ENCODE results near the gene PDE3A. TPM values are rescaled to one million over a fixed set of nuclear protein-coding genes. Genes with fewer than 3 reads are reported as not detected.

PDE3A gene
- total RNA-seq, 1 donor from 2014 or later, result 12.0 TPM

GRCh38 chr12:20557096-20557495 is 188.8 kb downstream of the PDE3A start:
- Mint-ChIP-seq H3K27ac (no peak overlapping the region), H3K4me1 (peaks cover 5% of the 10 kb centered on the region), H3K9me3 (no peaks in the 10 kb centered on the region), H3K27me3 (ENCODE audit: low read depth) (no peaks in the 10 kb centered on the region), H3K36me3 (no peaks in the 10 kb centered on the region), H3K4me3 (no peak overlapping the region)
- no peak for TF ChIP-seq CTCF (IDR thresholded peaks at IDR 0.05; ENCODE audit: unreplicated experiment)
- DNase-seq (ENCODE audit: low spot score in 2 of 2, unreplicated experiment in 2 of 2), result no peak

- no peak overlapping the region for H3K4me3 Mint-ChIP-seq
- no peak for DNase-seq (ENCODE audit: low spot score in 2 of 2, unreplicated experiment in 2 of 2)
- H3K27me3 Mint-ChIP-seq (ENCODE audit: low read depth), result no peaks in the 10 kb centered on the region
- no peak overlapping the region for H3K27ac Mint-ChIP-seq
- peaks cover 10% of the 10 kb centered on the region for H3K4me1 Mint-ChIP-seq
- H3K36me3 Mint-ChIP-seq, result no peaks in the 10 kb centered on the region
- no peaks in the 10 kb centered on the region for H3K9me3 Mint-ChIP-seq
- no peak for TF ChIP-seq CTCF (IDR thresholded peaks at IDR 0.05; ENCODE audit: unreplicated experiment)
Measured at GRCh38 chr12:20560935-20561334, 192.6 kb downstream of the PDE3A start.

- no peaks in the 10 kb centered on the region for H3K36me3 Mint-ChIP-seq
- peak overlapping the region; percentile 41 for H3K27ac Mint-ChIP-seq
- no peak for TF ChIP-seq CTCF (IDR thresholded peaks at IDR 0.05; ENCODE audit: unreplicated experiment)
- peaks cover 10% of the 10 kb centered on the region for H3K4me1 Mint-ChIP-seq
- no peak overlapping the region for H3K4me3 Mint-ChIP-seq
- no peaks in the 10 kb centered on the region for H3K9me3 Mint-ChIP-seq
- no peaks in the 10 kb centered on the region for H3K27me3 Mint-ChIP-seq (ENCODE audit: low read depth)
- DNase-seq (ENCODE audit: low spot score in 2 of 2, unreplicated experiment in 2 of 2), result no peak
Measured at GRCh38 chr12:20561871-20562270, 193.5 kb downstream of the PDE3A start.

- no peak overlapping the region for H3K27ac Mint-ChIP-seq
- no peaks in the 10 kb centered on the region for H3K9me3 Mint-ChIP-seq
Measured at GRCh38 chr12:20567413-20567812, 199.1 kb downstream of the PDE3A start.

GRCh38 chr12:20572451-20572850 is 204.1 kb downstream of the PDE3A start:
- H3K9me3 Mint-ChIP-seq, result no peaks in the 10 kb centered on the region
- DNase-seq (ENCODE audit: low spot score in 2 of 2, unreplicated experiment in 2 of 2), result no peak

More at GRCh38 chr12:20567413-20567812, 199.1 kb downstream of the PDE3A start:
- Mint-ChIP-seq H3K4me3 (no peak overlapping the region), H3K4me1 (peaks cover 12% of the 10 kb centered on the region), H3K36me3 (no peaks in the 10 kb centered on the region), H3K27me3 (ENCODE audit: low read depth) (no peaks in the 10 kb centered on the region)
- TF ChIP-seq CTCF (IDR thresholded peaks at IDR 0.05; ENCODE audit: unreplicated experiment), result no peak
- no peak for DNase-seq (ENCODE audit: low spot score in 2 of 2, unreplicated experiment in 2 of 2)

More at GRCh38 chr12:20572451-20572850, 204.1 kb downstream of the PDE3A start:
- Mint-ChIP-seq H3K4me1 (peaks cover 5% of the 10 kb centered on the region), H3K36me3 (no peaks in the 10 kb centered on the region), H3K27ac (no peak overlapping the region), H3K27me3 (ENCODE audit: low read depth) (no peaks in the 10 kb centered on the region), H3K4me3 (no peak overlapping the region)
- no peak for TF ChIP-seq CTCF (IDR thresholded peaks at IDR 0.05; ENCODE audit: unreplicated experiment)

All from mesothelial cell of epicardium (in vitro differentiated cells).